ENCODE data around the gene FRY.

FRY gene

DNA sequence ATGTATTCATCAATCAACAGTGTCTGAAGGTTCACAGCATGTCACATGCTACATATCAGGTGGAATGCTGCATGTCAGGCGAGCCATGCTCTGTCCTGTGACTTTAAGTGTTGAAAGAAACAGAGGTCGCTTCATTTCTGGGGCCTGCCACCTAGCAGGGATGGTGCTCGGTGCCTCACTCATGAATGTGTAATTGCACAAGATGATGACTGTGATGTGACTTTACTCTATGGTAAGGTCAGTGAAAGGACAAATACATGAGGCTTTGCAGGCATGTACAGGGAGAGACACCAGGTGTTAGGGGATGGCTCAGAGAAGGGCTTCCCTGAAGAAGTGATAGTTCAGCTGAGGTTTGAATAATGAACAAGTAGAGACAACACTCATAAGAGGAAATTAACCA lies 66.7 kb downstream of the FRY start:
- no peak for TF ChIP-seq ZFP30 (CRISPR knock-in tag; IDR thresholded peaks at IDR 0.05)
- TF ChIP-seq GLIS3 (CRISPR knock-in tag; IDR thresholded peaks at IDR 0.05): no peak
- no peak for TF ChIP-seq ZNF565 (CRISPR knock-in tag; conservative IDR thresholded peaks at IDR 0.05; ENCODE audit: low read depth)

GRCh38 chr13:32105653-32106313 lies 74.2 kb downstream of the FRY start:
- TF ChIP-seq TCF4 (CRISPR knock-in tag; IDR thresholded peaks at IDR 0.05; ENCODE audit: borderline replicate concordance) (no peak), OSR1 (CRISPR knock-in tag; IDR thresholded peaks at IDR 0.05) (no peak), CSRNP3 (CRISPR knock-in tag; IDR thresholded peaks at IDR 0.05) (no peak), RARB (CRISPR knock-in tag; IDR thresholded peaks at IDR 0.05) (no peak), ZFP3 (CRISPR knock-in tag; IDR thresholded peaks at IDR 0.05) (no peak), GLIS3 (CRISPR knock-in tag; IDR thresholded peaks at IDR 0.05) (no peak), ZNF8 (CRISPR knock-in tag; IDR thresholded peaks at IDR 0.05) (no peak), TOX (CRISPR knock-in tag; IDR thresholded peaks at IDR 0.05; ENCODE audit: borderline replicate concordance) (no peak), PPARA (CRISPR knock-in tag; IDR thresholded peaks at IDR 0.05; ENCODE audit: borderline replicate concordance) (no peak), ZFP30 (CRISPR knock-in tag; IDR thresholded peaks at IDR 0.05) (no peak)
- TF ChIP-seq, protein P1, sequence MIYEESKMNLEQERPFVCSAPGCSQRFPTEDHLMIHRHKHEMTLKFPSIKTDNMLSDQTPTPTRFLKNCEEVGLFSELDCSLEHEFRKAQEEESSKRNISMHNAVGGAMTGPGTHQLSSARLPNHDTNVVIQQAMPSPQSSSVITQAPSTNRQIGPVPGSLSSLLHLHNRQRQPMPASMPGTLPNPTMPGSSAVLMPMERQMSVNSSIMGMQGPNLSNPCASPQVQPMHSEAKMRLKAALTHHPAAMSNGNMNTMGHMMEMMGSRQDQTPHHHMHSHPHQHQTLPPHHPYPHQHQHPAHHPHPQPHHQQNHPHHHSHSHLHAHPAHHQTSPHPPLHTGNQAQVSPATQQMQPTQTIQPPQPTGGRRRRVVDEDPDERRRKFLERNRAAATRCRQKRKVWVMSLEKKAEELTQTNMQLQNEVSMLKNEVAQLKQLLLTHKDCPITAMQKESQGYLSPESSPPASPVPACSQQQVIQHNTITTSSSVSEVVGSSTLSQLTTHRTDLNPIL (CRISPR knock-in tag; IDR thresholded peaks at IDR 0.05; ENCODE audit: low read depth): no peak
- TF ChIP-seq, protein P2, sequence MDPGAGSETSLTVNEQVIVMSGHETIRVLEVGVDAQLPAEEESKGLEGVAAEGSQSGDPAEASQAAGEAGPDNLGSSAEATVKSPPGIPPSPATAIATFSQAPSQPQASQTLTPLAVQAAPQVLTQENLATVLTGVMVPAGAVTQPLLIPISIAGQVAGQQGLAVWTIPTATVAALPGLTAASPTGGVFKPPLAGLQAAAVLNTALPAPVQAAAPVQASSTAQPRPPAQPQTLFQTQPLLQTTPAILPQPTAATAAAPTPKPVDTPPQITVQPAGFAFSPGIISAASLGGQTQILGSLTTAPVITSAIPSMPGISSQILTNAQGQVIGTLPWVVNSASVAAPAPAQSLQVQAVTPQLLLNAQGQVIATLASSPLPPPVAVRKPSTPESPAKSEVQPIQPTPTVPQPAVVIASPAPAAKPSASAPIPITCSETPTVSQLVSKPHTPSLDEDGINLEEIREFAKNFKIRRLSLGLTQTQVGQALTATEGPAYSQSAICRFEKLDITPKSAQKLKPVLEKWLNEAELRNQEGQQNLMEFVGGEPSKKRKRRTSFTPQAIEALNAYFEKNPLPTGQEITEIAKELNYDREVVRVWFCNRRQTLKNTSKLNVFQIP (CRISPR knock-in tag; IDR thresholded peaks at IDR 0.05; ENCODE audit: borderline replicate concordance, low read depth): no peak
- ATAC-seq: no peak

More for the DNA sequence above, 66.7 kb downstream of the FRY start:
- ATAC-seq: no peak

DNA sequence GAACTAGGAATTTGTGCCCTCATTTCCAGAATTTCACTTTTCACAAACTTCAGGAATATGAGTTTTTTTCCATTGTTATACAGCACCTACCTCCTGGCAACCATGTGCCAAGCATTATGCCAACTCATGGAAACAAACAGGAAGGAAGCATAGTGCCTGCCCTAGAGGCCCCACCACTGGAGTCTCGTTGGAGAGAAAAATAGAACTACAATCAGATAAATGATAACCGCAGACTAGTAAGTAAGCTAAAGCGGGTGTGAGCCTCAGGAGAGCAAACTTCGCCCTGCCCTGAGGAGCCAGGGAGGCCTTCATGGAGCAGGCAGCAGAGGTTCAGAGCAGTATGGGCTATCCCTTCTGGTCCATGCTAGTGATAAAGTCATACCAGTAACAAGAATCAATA lies 75.9 kb downstream of the FRY start:
- no peak for TF ChIP-seq TCF4 (CRISPR knock-in tag; IDR thresholded peaks at IDR 0.05; ENCODE audit: borderline replicate concordance)
- TF ChIP-seq, protein P3, sequence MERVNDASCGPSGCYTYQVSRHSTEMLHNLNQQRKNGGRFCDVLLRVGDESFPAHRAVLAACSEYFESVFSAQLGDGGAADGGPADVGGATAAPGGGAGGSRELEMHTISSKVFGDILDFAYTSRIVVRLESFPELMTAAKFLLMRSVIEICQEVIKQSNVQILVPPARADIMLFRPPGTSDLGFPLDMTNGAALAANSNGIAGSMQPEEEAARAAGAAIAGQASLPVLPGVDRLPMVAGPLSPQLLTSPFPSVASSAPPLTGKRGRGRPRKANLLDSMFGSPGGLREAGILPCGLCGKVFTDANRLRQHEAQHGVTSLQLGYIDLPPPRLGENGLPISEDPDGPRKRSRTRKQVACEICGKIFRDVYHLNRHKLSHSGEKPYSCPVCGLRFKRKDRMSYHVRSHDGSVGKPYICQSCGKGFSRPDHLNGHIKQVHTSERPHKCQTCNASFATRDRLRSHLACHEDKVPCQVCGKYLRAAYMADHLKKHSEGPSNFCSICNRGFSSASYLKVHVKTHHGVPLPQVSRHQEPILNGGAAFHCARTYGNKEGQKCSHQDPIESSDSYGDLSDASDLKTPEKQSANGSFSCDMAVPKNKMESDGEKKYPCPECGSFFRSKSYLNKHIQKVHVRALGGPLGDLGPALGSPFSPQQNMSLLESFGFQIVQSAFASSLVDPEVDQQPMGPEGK (CRISPR knock-in tag; IDR thresholded peaks at IDR 0.05; ENCODE audit: borderline replicate concordance): no peak
- no peak for TF ChIP-seq RARB (CRISPR knock-in tag; IDR thresholded peaks at IDR 0.05)
- no peak for TF ChIP-seq BACH2 (CRISPR knock-in tag; IDR thresholded peaks at IDR 0.05; ENCODE audit: borderline replicate concordance)
- no peak for TF ChIP-seq ZFP30 (CRISPR knock-in tag; IDR thresholded peaks at IDR 0.05)
- no peak for TF ChIP-seq SNAI2 (CRISPR knock-in tag; IDR thresholded peaks at IDR 0.05)
- no peak for TF ChIP-seq ZC3H10 (CRISPR knock-in tag; IDR thresholded peaks at IDR 0.05)
- TF ChIP-seq, protein P2 (CRISPR knock-in tag; IDR thresholded peaks at IDR 0.05; ENCODE audit: borderline replicate concordance, low read depth): no peak
- TF ChIP-seq CSDC2 (CRISPR knock-in tag; IDR thresholded peaks at IDR 0.05): no peak
- TF ChIP-seq, protein P1 (CRISPR knock-in tag; IDR thresholded peaks at IDR 0.05; ENCODE audit: low read depth): no peak
- TF ChIP-seq ZNF8 (CRISPR knock-in tag; IDR thresholded peaks at IDR 0.05): no peak
- no peak for ATAC-seq

Data from SK-N-SH treated with all-trans-retinoic acid at 6 μM for 48 hours (cell line).